Motor neuron (in vitro differentiated cells): ENCODE results near the gene PSPN. TPM values are rescaled to one million over a fixed set of nuclear protein-coding genes. Genes with fewer than 3 reads are reported as not detected.
"Not testable (repeated sequence)": the region's sequence is repeated elsewhere in the genome, so short reads cannot be mapped to it uniquely, and the experiment has no call there.

Source experiments
- ATAC-seq, 8 experiments: fragments of 200-7000 bp; cut with Tn5 transposase; replicated peaks in 6 of 8; 2 replicates each; pipeline ENCODE4 v1.8.0; 2021; ENCODE audit warnings: mild to moderate bottlenecking in 8 of 8, moderate library complexity in 8 of 8
- H3K27ac ChIP-seq, 2 donors: fragments of 250-450 bp; sonication (Bioruptor Pico); 2 replicates each; pipeline ENCODE4 v1.9.0; 2021; ENCODE audit warnings: antibody characterized with exemption in 2 of 2, mild to moderate bottlenecking in 2 of 2, moderate library complexity in 1 of 2
- H3K4me1 ChIP-seq, 2 donors: fragments of 250-450 bp; sonication (Bioruptor Pico); replicated peaks in 1 of 2; 2 replicates each; pipeline ENCODE4 v1.6.1; 2021; ENCODE audit warnings: antibody characterized with exemption in 2 of 2, mild to moderate bottlenecking in 2 of 2, moderate library complexity in 1 of 2
- H3K4me3 ChIP-seq, 5 donors: fragments of 250-450 bp; sonication (Bioruptor Pico); 2 replicates each; pipeline ENCODE4 v1.9.0; 2021; ENCODE audit warnings: antibody characterized with exemption in 5 of 5, mild to moderate bottlenecking in 5 of 5, moderate library complexity in 4 of 5
- WGBS, 10 experiments: fragments of 450-650 bp; shearing (Covaris generic); methylation state at CpG; one replicate each; pipeline ENCODE4 v1.0.0; 2022; 5-methylcytosine and 5-hydroxymethylcytosine counted together
- in situ Hi-C, 9 experiments: fragments of 400-800 bp; cut with MboI; loops; one replicate each; pipeline ENCODE4 v1.15.0; 2021; ENCODE audit warnings: low sequenced_read_pairs in 9 of 9, low pct_unique_long_range_greater_than_20kb in 2 of 9; ENCODE audit not compliant: unreplicated experiment in 9 of 9
- total RNA-seq, 8 experiments: library from RNA; unstranded; fragments of 300-600 nt; gene quantifications; 2 replicates each; pipeline versions ENCODE4 v1.2.3 to v1.2.4, GENCODE V29; 2022

PSPN gene
- total RNA-seq, 8 experiments from 2014 or later, result 1.2 to 4.3 (median 1.6) TPM

DNA sequence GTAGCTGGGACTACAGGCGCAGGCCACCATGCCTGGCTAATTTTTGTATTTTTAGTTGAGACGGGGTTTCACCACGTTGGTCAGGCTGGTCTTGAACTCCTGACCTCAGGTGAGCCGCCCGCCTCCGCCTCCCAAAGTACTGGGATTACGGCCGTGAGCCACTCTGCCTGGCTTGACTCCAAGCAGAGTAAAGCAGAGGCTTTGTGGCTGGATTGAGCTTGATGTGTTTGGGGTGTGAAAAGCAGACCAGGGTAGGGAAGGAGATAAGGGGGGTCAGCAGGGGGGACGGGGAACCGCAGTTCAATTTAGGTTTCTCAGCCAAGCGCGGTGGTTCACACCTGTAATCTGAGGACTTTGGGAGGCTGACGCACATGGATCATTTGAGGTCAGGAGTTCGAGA lies 18.6 kb downstream of the PSPN start:
- in situ Hi-C loops, result no loop called here
- no peak overlapping the region for H3K4me3 ChIP-seq
- no peak overlapping the region for H3K27ac ChIP-seq
- 78 to 100% (median 83%) methylated on average over 1 to 7 of the region's 14 CpGs; no CpG with 5 or more reads in 4 of the 10 experiments for WGBS, 10 experiments
- H3K4me1 ChIP-seq, result no peaks in the 10 kb centered on the region
- ATAC-seq, result no peak

DNA sequence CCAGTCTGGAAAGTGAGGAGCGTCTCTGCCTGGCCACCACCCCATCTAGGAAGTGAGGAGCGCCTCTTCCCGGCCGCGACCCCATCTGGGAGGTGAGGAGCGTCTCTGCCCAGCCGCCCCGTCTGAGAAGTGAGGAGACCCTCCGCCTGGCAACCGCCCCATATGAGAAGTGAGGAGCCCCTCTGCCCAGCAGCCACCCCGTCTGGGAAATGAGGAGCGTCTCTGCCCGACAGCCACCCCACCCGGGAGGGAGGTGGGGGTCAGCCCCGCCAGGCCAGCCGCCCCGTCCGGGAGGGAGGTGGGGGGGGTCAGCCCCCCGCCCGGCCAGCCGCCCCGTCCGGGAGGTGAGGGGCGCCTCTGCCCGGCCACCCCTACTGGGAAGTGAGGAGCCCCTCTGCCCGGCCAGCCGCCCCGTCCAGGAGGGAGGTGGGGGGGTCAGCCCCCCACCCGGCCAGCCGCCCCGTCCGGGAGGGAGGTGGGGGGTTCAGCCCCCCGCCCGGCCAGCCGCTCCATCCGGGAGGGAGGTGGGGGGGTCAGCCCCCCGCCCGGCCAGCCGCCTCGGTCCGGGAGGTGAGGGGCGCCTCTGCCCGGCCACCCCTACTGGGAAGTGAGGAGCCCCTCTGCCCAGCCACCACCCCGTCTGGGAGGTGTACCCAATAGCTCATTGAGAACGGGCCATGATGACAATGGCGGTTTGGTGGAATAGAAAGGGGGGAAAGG lies 20.3 kb downstream of the PSPN start:
- ATAC-seq, H3K4me1 ChIP-seq, H3K27ac ChIP-seq, H3K4me3 ChIP-seq, in situ Hi-C loops: not testable (repeated sequence)
- WGBS, 10 experiments, result no CpG with 5 or more reads among the region's 46 CpGs

DNA sequence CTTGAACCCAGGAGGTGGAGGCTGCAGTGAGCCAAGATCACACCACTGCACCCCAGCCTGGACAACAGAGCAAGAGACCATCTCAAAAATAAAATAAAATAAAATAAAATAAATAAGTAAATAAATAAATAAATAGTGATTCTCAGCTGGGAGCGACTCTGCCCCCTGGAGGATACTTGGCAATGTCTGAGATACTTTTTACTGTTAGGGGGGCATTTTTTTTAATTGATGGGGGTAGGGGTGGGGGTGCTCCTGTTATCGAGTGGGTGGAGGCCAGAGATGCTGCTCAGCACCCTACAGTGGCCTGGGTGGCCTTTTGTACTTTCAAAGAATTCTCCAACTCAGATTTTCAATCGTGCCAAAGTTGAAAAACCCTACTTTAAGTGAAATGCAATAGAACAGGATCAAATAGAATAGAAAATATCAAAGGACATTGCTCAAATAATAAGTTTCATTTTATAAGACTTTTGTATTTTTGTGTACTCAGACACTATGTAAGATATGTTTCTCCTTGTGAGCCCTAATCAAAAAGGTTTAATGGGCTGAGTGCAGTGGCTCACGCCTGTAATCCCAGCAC lies 21.5 kb downstream of the PSPN start:
- no peaks in the 10 kb centered on the region for H3K4me1 ChIP-seq
- no peak overlapping the region for H3K4me3 ChIP-seq
- no peak overlapping the region for H3K27ac ChIP-seq
- ATAC-seq, result no peak
- in situ Hi-C loops, result no loop called here
- WGBS, 10 experiments, result 0 to 67% (median 38%) methylated on average over 1 to 2 of the region's 4 CpGs; no CpG with 5 or more reads in 5 of the 10 experiments

DNA sequence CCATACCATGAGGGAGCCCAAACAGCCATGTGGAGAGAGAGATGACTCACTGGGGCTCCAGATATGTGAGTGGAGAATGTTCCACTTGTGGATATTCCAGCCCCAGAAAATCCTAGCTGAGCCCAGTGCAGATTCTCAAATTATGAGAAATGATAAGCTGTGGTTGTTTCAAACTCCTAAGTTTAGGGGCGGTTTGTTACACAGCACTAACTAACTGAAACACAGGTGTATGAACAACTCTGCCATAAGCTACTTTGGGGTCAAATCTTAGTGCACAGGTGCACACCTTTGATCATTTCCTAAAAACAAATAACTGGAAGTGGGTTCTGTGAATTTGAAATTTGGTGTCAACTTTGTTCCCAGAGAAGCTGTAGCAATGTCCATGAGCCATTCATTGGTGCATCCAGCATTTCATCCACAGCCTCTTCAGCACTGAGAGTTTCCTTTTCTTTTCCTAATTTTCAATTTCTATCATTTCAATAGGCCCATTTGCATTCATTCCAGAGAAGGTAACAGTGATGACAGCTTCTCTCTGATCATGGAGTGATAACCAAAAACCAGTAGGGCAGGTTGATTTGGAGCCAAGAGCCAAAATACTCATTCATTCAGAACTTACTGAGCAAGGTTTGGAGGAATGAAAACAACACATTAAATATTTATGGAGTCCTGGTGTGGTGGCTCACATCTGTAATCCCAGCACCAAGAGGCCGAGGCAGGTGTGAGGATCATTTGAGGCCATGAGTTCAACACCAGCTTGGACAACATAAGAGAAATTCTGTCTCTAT lies 23.2 kb downstream of the PSPN start:
- Histone ChIP-seq H3K27ac (no peak overlapping the region), H3K4me1 (no peaks in the 10 kb centered on the region), H3K4me3 (no peak overlapping the region)
- 0 to 100% (median 86%) methylated on average over 1 to 2 of the region's 2 CpGs; no CpG with 5 or more reads in 2 of the 10 experiments for WGBS, 10 experiments
- in situ Hi-C loops, result no loop called here
- ATAC-seq, result no peak

DNA sequence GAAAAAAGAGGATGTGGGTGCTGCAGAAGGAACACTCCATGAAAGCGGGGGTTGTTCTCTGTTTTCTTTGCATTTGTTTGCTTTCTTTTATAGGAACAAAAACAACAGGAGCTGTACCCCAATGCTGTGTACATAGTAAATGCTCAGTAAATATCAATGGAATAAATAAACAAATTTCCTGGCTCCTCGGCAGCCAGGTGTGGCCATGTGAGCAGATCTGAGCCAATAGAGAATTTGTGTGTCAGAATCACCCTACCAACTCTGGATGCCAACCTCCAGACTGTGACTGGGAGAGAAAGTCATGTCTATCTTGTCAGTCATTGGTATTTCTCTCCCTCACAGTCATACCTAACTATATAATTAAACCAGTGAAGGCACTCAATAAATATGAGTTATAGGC lies 25.0 kb downstream of the PSPN start:
- no peak overlapping the region for H3K4me3 ChIP-seq
- ATAC-seq, result no peak
- no peaks in the 10 kb centered on the region for H3K4me1 ChIP-seq
- in situ Hi-C loops, result no loop called here
- no peak overlapping the region for H3K27ac ChIP-seq
- 0 to 86% (median 79%) methylated on average over 1 of the region's 2 CpGs; no CpG with 5 or more reads in 6 of the 10 experiments for WGBS, 10 experiments

DNA sequence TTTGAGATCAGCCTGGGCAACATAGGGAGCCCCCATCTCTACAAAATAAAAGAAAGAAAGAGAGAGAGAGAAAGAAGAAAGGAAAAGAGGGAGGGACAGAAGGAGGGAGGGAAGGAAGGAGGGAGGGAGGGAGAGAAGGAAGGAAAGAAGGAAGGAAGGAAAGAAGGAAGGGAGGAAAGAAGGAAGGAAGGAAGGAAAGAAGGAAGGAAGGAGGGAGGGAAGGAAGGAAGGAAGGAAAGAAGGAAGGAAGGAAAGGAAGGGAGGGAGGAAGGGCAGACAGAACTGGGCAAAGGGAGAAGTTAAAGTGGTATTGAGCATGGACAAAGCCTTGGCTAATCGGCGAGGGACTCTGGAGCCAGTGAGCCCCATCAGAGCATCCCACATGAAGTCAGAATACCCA lies 26.5 kb downstream of the PSPN start:
- in situ Hi-C loops, result not testable (repeated sequence)

DNA sequence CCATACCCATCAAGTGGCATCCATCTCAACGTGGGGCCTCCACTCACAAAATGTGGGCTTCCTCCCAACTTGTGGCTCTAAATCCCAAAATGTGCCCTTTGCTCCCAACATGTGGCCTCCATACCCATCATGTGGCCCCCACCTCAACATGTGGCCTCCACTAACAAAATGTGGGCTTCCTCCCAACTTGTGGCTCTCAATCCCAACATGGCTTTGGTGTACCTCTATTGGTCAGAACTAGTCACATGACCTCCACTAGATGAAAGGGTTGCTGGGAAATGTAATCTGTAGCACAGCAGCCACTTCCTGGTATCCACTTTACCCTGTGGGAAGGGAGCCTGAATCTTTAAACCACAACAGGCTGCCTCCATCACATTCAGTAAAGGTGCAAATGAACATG lies 32.3 kb downstream of the PSPN start:
- Histone ChIP-seq H3K27ac (no peak overlapping the region), H3K4me3 (no peak overlapping the region), H3K4me1 (no peaks in the 10 kb centered on the region)
- 0 to 67% (median 20%) methylated on average over 1 of the region's 1 CpG; no CpG with 5 or more reads in 7 of the 10 experiments for WGBS, 10 experiments
- in situ Hi-C loops, result no loop called here
- no peak for ATAC-seq

More for the DNA sequence above, 26.5 kb downstream of the PSPN start:
- H3K4me1 ChIP-seq, H3K27ac ChIP-seq, ATAC-seq, H3K4me3 ChIP-seq: not testable (repeated sequence)
- WGBS, 10 experiments, result 57 to 60% methylated on average over 2 of the region's 2 CpGs; no CpG with 5 or more reads in 8 of the 10 experiments

DNA sequence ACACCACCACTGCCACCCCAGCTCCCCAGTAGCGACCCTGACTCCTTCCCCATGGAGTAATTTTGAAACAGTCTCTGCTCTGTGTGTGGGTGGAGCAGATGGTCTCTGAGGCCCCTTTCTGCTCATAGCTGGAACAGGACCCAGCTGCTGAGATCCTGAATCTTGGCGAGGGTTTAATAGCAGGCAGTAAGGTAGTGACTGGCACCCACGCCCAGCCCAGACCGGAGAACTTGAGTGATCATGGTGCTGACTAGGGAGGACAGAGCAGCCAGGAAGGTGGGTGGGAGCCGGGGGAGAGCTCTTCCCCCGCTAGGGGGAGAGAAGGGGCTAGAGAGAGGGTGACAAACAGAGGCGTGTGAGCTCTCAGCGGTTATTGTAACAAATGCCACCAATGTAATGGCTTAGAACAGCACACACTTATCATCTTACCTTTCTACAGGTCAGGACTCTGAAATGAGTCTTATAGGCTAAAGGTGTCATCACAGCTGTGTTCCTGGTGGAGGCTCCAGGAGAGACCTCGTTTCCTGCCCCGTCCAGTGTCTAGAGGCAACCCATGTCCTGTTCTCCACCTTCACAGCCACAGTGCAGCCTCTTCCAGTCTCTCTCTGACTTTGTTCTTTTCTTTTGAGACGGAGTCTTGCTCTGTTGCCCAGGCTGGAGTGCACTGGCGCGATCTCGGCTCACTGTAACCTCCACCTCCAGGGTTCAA lies 35.1 kb downstream of the PSPN start:
- in situ Hi-C loops, result no loop called here
- ATAC-seq, result no peak
- no peak overlapping the region for H3K27ac ChIP-seq
- H3K4me3 ChIP-seq, result no peak overlapping the region
- H3K4me1 ChIP-seq, result no peaks in the 10 kb centered on the region
- WGBS, 10 experiments, result 20 to 96% (median 70%) methylated on average over 1 to 4 of the region's 14 CpGs; no CpG with 5 or more reads in 3 of the 10 experiments

DNA sequence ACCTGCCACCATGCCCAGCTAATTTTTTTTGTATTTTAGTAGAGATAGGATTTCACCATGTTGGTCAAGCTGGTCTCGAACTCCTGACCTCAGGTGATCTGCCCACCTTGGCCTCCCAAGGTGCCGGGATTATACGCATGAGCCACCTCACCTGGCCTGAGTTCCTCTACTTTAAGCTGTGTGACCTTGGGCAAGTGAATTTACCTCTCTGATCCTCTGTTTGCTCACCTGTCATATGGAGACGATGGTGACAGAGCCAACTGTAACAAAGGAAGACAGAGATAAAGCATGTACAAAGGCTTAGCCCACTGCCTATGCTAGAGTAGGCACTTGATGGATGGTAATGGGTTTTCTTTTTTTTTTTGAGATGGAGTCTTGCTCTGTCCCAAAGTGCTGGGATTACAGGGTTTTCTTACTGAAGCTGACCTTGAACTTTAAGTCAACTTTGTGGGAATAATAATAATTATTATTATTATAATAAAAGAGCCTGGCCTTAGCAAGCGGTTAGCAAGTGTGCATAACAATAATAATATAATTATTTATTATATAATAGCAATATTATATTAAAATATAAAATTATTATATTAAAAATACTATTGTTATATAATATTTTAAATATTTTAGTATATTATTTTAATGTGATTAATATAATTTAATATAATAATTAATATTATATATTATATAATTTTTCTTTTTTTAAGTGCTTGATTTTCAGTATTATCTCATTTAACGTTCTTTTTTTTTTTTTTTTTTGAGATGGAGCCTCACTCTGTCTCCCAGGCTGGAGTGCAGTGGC lies 41.0 kb downstream of the PSPN start:
- ATAC-seq, result no peak
- WGBS, 10 experiments, result 52 to 95% (median 82%) methylated on average over 2 to 6 of the region's 6 CpGs
- in situ Hi-C loops, result no loop called here
- Histone ChIP-seq H3K27ac (no peak overlapping the region), H3K4me1 (no peaks in the 10 kb centered on the region), H3K4me3 (no peak overlapping the region)

DNA sequence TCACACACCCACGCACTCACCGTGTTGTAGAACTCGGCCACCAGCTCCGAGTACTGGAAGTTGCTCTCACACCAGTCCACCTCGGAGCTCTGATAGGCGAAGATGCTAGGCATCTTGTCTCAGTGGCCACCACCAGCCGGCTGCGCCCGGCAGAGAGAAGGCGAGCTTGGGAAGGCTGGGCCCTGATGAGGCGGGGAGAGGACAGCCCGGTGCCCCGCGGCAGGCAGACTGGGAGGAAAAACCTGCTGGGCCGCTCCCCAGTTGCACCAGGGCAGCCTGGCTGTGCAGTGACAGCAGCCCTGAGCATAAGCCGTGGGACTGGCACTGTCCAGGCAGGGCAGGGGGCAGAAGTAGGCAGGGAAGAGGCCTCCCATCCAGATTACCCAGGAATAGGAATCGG lies 42.3 kb downstream of the PSPN start, which contains the start of gene ACER1:
ACER1 (minus strand) TSS at position 174 of the 400 bp plus-strand sequence; CDS start at position 113, 61 bp downstream.
- 8 to 71% (median 39%) methylated on average over 1 to 9 of the region's 17 CpGs; no CpG with 5 or more reads in 6 of the 10 experiments for WGBS, 10 experiments
- H3K4me1 ChIP-seq, result no peaks in the 10 kb centered on the region
- no peak for ATAC-seq
- no peak within 1 kb of the TSS for H3K27ac ChIP-seq
- H3K4me3 ChIP-seq, result no peak within 1 kb of the TSS
- in situ Hi-C loops, result no loop called here

DNA sequence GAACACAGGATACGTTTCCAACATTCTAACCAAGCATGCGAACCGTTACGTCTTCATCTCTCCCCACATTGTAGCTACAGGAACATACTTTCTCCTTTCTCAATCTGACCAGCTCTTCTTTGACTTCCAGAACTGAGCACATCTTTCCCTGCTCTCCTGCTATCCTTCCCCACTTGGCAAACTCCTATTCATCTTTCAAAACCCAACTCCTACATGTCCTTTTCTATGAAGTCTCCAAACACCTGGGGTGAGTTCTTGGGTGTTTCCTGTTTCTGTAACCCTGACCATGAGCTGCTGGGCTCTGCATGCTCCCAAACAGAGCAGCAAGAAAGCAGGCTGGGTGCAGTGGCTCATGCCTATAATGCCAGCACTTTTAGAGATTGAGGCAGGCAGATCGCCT lies 48.9 kb downstream of the PSPN start:
- Histone ChIP-seq H3K4me3 (no peak overlapping the region), H3K27ac (no peak overlapping the region), H3K4me1 (no peaks in the 10 kb centered on the region)
- in situ Hi-C loops, result no loop called here
- no peak for ATAC-seq
- 22 to 82% (median 70%) methylated on average over 2 to 5 of the region's 5 CpGs; no CpG with 5 or more reads in 1 of the 10 experiments for WGBS, 10 experiments

DNA sequence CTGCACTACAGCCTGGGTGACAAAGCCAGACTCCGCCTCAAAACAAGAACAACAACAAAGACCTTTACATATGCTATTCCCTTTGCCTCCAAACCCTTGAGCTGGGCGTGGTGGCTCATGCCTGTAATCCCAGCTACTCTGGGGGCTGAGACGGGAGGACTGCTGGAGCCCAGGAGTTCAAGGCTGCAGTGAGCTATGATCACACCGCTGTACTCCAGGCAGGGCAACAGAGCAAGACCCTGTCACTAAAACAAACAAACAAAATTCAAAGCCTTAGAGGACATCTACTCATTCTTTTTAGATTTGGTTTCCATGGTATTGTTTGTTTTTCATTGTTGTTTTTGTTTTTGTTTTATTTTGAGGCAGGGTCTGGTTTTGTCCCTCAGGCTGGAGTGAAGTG lies 50.1 kb downstream of the PSPN start:
- H3K4me3 ChIP-seq, result no peak overlapping the region
- 0 to 69% (median 52%) methylated on average over 1 to 3 of the region's 4 CpGs; no CpG with 5 or more reads in 3 of the 10 experiments for WGBS, 10 experiments
- ATAC-seq, result peak in 2 of 8 experiments; percentile 48 to 52
- no peaks in the 10 kb centered on the region for H3K4me1 ChIP-seq
- H3K27ac ChIP-seq, result no peak overlapping the region
- in situ Hi-C loops, result no loop called here
